GM18867 (cell line): ENCODE data around the gene EPB41L2.
"Not testable (repeated sequence)": the region's sequence is repeated elsewhere in the genome, so short reads cannot be mapped to it uniquely, and the experiment has no call there.

Source experiments
- ATAC-seq: cut with Tn5 transposase; IDR thresholded peaks from one replicate; pipeline ENCODE4 v1.9.1; 2021; ENCODE audit warnings: mild to moderate bottlenecking, moderate library complexity; ENCODE audit not compliant: unreplicated experiment

The EPB41L2 gene

DNA sequence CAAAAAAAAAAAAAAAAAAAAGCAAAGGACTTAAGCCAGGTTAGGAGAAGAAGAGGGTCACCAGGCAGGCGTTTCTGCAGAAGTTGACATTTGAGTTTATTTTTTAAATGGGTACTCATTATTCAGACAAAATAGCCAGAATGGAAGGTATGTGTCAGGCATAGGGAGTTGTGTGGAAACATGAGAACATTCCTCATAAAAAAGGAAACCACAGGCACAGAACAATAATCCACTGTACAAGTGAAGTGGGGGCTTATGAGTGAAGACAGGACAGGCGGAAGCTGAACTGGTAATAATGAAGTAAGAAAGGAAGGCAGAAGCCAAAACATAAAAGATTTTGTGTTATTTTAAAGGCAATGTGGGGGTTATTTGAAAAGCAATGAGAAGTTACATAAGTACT lies 104.6 kb downstream of the EPB41L2 start:
- ATAC-seq, result no peak

DNA sequence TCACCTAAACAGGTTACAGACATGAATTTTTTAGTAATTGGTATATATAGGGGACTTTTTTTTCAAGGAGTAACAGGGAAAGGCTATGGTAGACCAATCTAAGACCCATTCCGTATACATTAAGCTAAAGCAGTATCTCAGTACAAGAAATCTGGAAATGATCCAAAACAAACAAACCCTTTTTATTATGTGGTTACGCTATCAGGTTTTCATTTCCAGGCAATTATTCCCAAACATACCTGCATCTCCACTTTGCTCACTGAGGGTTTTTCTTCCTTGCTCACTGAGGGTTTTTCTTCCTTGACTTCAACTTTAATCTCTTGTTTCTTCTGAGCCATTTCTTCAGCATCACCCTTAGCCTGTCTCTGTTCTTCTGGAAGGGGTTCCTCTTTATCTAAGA lies 107.3 kb downstream of the EPB41L2 start:
- no peak for ATAC-seq

DNA sequence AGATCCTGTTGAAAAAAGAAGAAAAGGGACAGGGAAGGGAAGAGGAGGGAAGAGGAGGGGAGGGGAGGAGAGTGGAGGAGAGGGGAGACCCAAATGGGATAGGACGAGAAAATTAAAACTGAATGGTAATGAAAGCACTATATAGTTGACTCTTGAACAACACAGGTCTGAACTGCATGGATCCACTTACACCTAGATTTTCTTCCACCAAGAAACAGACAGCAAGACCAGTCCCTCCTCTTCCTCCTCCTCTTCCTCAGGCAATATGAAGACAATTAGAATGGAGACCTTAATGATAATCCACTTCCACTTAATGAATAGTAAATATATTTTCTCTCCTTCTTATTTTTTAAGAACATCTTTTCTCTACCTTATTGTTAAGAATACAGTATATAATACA lies 113.5 kb downstream of the EPB41L2 start:
- ATAC-seq, result no peak

DNA sequence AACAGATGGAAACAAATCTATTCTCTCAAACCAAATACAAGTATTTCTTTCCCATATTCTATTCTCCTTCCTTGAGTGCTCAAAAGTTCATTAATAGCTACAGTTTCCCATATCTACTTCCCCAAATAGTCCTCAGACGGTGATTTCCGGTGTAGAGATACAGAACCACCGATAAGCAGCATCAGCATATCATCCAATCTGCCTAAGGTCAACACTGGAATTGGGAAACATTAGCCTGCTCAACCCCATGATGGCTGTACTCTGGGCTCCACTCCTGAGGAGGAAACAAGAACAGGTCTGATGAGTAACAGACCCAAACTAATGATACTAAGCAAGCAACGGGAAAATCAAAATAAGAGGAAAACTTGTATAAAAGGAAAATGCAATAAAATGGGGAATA lies 115.6 kb downstream of the EPB41L2 start:
- ATAC-seq, result no peak

DNA sequence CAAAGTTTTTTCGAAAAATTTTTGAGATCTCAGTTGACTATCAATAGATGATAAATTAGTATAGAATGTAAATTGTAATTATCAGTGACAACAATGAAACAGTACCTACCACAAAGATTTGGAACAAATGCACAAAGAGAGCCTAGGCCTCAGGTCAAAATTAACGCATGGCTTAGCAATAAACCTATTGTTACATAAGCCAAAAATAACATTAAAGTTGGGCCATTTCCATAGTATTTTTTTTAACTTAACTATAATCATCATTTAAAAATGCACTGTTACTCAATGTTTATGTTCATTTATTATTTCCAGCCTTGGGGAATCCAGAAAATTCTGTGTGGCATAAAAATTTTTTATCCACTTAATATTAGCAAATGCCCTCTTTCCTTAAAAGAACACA lies 117.0 kb downstream of the EPB41L2 start:
- no peak for ATAC-seq

DNA sequence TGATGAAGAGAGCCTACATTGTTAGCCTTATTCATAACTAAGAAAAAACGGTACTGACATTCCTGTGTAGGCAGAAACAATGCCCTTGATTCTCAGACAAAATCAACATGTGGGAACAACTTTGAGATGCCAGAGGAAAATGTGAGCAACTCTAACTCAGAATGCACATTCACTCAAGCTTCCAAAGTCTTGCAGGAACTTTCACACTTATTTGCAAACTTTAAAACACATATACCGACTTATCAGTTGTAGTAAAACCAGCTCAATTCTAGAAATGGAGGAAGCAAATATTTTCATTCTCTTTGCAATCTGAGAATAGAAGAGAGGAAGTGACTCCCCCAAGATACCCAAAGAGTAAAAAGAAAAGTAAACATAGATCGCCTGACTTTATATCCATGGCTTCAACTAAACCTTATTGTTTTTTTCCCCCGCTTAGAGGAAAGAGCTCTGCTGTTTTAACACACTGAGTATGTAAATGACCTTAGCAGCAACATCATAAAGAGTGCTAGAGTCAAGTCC lies 117.6 kb downstream of the EPB41L2 start:
- no peak for ATAC-seq

DNA sequence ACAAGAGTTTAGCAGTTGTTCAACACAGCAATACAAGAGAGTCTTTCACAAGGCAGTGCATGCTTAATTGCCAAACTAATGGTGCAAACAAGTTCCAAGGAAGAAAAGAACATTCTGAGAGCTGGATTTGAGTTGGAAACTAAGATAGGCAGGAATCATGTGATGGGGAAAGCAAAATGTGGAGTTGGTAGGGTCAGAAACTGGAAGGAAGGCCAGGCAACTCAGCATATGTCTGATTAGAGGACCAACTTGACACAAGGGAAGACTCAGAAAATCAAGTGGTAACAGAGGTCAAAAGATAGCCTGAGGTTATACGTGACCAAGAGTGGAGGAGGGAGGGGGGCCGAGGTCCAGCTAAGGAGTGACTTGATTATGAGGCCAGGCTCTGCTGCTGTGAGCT lies 118.6 kb downstream of the EPB41L2 start:
- no peak for ATAC-seq

DNA sequence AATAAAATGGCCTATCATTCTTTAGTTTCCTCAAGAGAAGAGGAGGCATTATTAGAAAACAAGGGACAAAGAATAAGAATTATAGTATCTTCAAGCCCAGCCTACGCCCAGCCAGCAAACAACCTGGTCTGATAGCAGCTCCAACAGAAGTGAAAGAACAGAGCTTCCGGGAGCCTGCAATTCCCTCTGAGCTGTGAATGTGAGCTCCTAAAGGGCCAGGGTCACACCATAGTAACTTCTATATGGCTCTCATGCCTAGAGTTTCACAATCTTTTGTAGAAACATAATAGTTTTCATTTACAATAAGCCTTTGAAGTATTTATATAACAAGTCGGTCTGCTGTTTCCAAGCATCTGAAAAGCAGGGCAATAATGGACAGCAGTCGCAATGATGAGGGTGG lies 119.3 kb downstream of the EPB41L2 start:
- ATAC-seq, result no peak

DNA sequence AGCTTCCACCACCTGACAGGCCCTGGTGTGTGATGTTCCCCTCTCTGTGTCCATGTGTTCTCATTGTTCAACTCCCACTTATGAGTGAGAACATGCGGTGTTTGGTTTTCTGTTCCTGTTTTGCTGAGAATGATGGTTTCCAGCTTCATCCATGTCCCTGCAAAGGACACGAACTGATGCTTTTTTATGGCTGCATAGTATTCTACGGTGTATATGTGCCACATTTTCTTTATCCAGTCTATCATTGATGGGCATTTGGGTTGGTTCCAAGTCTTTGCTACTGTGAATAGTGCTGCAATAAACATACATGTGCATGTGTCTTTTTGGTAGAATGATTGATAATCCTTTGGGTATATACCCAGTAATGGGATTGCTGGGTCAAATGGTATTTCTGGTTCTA lies 120.3 kb downstream of the EPB41L2 start:
- ATAC-seq, result not testable (repeated sequence)

DNA sequence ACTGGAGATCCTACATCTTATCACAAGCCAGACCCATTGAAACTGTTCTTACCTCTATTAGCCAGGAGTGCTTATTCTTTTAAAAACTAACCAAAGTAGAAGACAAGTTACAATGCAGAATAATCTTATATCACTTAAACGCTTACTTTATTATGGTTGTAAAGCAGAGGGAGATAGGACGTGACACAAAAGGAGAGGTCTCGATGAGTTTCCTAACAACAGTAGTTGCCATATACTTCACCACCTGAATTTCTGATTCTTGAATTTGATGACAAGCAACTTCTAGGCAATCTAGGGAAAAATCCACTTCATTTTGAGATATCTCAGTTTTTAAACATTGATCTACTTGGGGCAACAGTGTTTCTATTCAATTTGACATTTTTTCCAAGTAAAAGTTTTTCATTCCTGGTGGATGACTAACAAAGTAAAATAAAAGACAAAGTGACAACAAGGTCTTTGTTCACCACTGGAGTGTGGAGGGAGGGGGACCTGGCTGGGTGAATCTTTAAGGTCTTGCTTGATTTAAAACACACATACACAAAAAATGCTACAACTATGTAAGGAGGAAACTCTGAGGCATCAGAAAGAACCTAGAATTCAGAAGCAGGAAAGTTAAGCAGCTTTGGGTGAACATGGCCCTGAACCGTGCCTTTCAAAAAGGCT lies 125.0 kb downstream of the EPB41L2 start:
- no peak for ATAC-seq

DNA sequence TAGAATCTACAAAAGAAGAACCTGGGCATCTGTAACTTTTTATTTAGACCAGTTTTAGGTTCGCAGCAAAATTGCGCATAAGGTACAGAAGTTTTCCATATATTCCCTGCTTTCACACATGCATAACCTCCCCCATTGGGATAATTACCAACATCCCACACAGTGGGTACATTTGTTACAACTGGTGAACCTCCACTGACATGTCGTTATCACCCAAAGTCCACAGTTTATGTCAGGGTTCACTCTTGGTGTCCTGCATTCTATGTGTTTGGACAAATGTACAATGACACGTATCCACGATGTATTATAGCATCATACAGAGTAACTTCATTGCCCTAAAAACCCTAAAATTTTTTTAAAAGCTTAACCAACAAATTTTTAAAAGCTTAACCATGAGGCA lies 126.1 kb downstream of the EPB41L2 start:
- ATAC-seq, result no peak

DNA sequence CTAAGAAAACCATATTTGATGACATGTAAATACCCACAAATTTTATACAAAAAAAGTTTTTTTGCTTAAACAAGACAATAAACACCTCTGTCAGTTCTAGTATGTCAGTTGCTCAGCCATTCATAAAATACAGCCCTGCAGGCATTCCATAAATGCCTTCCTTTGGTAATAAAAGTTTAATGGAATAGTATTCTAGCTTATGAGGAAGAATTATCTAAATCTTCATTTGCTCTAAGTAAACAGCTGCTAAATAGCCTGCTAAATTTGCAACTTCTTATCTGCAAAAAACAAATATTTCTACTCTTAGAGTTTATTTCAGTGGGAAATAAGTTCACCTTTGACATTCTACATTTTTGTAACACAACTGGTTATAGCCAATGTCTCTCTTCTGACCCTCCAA lies 127.1 kb downstream of the EPB41L2 start:
- no peak for ATAC-seq

DNA sequence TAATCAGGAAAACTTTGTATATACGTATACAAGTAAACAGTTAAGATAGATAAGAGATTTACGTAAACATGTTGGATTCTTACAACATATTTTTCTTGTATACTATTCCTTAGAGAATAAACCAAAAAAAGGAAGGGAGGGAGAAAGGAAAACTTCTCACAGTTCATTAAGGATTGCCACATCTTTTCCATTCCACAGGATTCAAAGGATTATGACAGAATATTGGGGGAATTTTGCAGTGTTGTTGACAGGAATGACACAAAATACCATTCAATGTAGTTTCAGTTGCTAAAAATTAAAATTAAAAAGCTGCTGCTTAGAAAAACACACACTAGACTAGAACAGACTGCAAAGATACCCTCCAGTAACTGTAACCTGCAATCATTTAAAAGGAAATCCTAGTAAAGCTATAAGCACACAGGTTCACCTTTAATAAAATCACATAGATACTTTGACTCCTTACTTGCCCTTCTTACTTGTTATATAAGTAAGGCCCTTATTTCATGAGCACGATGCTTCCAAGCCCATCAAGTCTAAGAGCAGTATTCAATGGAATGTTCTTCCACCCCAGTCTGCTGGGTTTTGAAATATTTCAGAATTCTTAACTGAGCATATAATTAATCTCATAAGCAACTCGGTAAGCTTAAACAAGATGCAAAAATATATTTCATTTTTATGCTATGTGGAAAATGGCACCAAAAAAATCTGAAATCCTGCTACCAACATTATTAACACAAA lies 128.0 kb downstream of the EPB41L2 start:
- no peak for ATAC-seq

DNA sequence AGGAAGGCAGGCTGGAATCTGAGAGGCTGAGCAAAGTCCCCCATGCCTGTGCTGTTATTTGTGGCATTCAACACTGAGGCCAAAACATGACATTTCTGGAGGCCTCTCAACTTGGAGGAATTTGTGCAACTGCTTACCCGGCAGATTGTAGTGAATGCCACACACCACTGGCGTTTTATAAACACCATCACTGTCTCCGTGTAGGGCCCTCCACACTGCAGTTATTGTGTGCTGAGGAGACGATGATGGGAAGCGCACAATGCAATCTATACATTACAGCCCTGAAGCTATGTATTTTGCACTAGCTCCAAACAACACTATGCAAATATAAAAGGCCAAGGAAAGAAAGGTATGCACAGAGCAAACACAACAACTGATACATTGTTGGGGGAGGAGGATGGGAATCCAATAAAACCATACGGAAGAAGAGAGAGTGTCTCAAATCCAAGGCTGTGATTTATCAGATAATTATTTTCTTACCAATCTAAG lies 129.3 kb downstream of the EPB41L2 start:
- ATAC-seq, result no peak

DNA sequence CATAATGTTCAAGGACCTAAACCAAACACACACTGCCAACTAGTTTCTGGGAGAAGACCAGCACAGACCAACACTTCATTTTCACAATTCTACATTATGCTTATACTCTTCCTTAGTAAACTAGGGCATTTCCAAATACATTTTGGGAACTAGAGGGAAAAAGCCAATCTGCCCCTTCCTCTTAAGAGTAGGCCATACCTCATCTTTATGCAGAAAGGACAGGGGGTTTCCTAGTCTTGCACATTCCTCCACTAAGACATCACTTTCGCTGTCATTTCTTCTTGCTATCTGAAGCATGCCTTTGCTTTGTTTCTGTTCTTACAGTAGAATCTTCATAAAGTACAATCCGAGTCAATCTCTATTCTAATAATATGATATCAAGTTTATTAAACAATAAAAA lies 130.1 kb downstream of the EPB41L2 start:
- no peak for ATAC-seq

DNA sequence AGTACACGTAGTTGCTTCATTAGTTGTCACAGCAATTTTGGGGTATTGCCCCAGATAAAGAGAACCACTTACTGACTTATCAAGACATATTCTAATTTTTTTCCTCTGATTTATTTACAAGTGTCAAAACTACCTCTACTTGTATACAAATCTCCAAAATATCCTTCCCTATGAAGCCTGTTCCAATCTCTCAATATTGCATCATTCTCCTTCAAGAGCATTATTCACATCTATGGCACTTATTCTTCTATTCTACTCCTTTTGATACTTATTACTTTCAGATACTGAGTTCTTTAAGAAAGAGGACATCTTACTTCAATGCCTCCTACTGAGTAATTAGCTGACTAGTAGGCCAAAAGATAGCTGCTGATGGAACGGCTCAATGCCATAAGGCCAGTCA lies 130.6 kb downstream of the EPB41L2 start:
- no peak for ATAC-seq

DNA sequence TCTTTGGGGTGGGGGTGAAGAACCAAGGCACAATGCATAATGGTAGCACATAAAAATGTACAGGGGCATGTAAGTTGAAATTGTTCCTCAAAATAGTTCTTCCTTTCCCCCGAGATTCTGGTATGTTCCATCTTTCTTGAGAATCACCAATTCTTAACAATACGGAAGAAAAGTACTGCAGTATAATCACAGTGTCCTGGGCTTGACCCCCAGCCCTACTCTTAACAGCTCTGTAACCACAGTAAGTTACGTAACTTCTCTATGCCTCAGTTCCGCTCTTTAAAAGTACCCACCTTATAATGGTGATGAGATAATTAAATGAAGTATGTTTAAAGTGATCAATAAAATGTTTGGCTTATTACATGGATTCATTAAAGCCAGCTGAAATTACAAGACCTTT lies 131.4 kb downstream of the EPB41L2 start:
- no peak for ATAC-seq

DNA sequence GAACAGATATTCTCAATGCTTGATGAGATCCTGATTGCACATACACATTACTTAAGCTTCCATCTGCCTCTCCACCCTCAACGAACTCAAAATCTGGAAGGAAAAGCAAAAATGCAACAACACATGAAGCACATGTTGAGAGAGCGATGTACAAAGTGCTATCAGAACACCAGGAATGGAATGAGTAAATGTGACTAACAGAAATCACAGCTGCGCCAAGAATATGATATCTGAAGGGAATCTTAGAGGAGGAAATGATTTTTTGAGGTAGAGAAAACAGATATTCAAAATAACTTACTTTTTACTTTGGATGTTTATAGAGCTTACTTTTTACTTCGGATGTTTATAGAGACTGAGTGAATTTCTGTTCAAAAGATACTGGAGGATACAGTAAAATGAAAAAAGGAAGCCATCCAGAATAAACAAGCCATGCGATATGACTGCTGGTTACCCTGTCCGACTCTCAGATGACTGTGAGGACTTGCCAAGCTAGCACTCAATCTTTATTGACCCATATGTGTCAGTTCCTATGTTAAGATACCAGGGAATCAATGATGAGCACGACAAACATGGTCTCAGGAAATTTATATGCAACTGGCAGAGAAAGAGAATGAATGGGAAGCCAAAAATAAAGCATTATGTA lies 133.9 kb downstream of the EPB41L2 start:
- no peak for ATAC-seq

DNA sequence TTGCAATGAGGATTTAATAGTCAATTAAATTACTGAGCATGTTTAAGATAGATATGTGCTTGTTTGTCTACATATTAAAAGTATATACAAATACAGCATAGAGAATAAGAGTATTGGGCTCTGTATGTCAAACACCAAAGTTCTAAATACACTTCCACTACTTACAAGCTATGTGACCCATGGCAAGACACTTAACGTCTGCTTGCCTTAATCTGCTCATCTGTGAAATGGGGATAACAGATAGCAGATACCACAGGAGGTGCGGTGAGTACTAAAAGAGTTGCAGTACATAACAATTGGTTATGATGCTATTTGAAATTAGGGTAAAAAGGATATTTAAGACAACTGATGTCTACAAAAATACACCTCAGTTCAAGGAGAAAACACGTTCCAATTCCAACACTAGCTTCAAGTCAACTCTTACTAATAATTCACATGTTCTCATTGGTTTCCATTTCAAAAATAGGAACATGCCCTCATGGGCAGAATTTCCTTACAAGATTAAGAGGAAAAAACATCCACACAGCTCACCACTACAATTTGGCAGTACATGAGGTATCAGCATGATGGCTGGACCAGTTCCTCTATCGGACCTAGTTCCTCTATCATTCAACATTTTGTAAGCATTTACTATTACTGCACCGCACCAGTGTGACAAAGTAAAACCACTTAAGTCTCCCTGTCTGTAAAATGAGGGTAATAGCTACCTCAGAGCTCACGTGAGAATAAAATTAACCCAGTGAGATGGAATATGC lies 134.7 kb downstream of the EPB41L2 start:
- ATAC-seq, result no peak

DNA sequence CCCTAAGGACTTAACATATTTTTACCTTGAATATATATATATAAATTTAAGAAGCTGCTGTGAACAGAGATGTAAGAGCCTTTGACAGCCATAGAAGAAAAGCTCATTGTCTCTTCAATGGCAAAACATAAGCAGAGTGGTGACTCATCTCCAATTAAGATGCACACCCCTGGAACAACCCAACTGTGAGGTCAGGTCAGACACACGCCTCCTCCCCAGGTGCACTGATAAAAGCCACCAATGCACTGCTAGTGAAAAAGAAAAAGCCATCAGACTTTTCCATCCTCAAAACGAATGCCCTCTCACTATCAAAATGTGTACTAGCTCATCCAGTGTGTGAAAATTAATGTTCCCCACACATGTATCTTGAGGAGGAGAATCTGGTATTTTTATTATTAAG lies 135.7 kb downstream of the EPB41L2 start:
- no peak for ATAC-seq

DNA sequence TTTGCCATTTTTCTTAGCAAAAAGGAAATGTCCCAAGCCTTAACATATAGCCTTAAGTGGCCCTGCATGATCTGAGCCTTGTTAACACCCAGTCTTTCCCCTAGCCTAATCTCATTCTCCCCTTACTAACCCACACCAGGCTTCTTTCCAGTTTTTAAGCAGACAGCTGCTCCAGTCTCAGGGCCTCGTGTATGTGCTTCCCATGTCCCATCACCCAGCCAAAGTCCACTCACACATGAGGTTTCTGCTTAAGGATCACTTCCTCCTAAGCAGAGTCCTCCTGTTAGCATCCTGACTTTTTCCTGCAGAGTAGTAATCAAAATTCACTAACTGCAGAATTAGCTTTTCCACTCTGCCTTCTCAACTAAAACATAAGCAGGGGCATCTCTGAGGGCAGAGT lies 139.7 kb downstream of the EPB41L2 start:
- ATAC-seq, result no peak
